ENCODE results near the gene MACF1.
"Not testable (repeated sequence)": the region's sequence is repeated elsewhere in the genome, so short reads cannot be mapped to it uniquely, and the experiment has no call there.

Gene MACF1

DNA sequence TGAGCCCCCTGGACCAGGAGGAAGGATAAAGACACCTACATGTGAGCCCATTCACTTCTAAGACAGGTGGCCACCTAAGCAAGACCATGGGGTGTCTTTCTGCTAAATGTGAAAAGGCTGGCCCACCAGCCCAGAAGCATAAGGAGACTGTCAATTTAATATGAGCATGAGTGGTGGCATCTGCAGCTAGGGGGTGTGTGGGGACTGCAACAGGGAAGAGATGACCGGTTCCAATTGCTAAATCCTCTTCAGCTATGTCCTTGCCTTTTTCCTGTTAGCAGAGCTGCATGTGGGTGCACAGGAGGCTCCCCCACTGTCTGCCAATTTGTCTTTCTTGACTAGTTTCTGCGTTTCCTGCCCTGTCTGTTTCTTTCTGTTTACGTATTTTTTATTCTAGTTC lies 264.7 kb downstream of the MACF1 start:
- TF ChIP-seq TAF1 (IDR thresholded peaks at IDR 0.05; ENCODE audit: borderline replicate concordance, low read depth, low read length) = no peak
- no peak for TF ChIP-seq POLR2AphosphoS5 (IDR thresholded peaks at IDR 0.05; ENCODE audit: low read depth, low read length)
- no peak for TF ChIP-seq POLR2A (IDR thresholded peaks at IDR 0.05; ENCODE audit: low read depth, low read length)
- DNase-seq (ENCODE audit: insufficient read length) (no peak), FAIRE-seq (no peak)

DNA sequence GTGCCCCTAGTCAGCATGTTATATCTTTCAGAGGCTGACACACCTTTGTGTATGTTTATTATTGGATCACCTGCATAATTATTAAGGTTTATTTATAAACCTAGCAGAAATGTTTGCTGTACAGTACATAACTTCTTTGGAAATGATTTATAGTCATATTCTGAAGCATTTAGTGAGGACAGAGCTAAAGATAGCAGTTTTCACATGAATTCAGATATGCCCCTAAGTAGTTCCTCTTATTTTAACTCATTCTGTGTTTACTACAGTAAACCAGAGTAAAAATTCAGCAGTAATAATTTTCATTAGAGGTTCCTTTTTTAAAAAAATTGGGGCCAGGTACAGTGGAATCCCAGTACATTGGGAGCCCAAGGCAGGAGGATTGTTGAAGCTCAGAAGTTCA lies 265.5 kb downstream of the MACF1 start:
- TF ChIP-seq POLR2AphosphoS5 (IDR thresholded peaks at IDR 0.05; ENCODE audit: low read depth, low read length) (no peak), TAF1 (IDR thresholded peaks at IDR 0.05; ENCODE audit: borderline replicate concordance, low read depth, low read length) (no peak), POLR2A (IDR thresholded peaks at IDR 0.05; ENCODE audit: low read depth, low read length) (no peak)
- FAIRE-seq (no peak), DNase-seq (ENCODE audit: insufficient read length) (no peak)

DNA sequence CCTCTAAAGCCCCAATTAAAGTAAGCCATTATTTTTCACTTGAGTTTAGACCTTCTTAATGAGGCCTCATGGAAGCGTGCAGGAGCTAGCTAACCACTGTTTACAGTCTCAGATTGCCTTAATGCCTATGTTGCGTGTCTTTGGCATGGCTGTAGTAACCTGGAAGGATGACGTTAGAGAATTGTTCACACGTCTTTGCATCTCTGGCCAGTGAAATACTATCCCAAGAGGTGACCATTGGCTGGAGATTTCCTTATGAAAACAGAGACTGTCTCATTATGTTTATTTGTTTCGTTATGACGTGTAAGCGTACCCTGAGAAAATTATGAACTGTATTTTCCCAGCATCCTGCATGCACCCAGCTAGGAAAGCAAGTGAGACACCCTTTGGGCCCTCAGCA lies 268.3 kb downstream of the MACF1 start:
- TF ChIP-seq POLR2AphosphoS5 (IDR thresholded peaks at IDR 0.05; ENCODE audit: low read depth, low read length) = no peak
- no peak for TF ChIP-seq TAF1 (IDR thresholded peaks at IDR 0.05; ENCODE audit: borderline replicate concordance, low read depth, low read length)
- TF ChIP-seq POLR2A (IDR thresholded peaks at IDR 0.05; ENCODE audit: low read depth, low read length) = no peak
- DNase-seq (ENCODE audit: insufficient read length) = no peak
- FAIRE-seq = no peak

DNA sequence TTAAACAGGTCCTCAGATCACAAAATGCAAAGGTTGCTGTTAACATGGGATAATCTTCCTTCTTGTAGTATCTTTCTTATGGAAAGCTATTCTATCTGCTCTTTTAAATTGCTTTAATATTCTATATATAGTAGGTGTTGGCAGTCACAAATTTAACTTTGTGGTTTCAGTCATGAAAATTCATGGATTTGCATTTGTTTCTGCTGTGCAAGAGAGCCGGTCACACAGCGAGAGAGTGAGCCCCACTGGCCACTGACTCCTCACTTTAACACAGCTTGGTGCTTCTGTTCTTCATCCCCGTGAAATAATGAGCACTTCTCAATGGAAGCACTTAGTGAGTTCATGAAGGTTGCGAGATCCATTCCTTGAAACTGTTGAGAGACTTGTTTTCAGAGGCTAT lies 268.8 kb downstream of the MACF1 start:
- no peak for DNase-seq (ENCODE audit: insufficient read length)
- no peak for FAIRE-seq
- TF ChIP-seq POLR2AphosphoS5 (IDR thresholded peaks at IDR 0.05; ENCODE audit: low read depth, low read length) (no peak), POLR2A (IDR thresholded peaks at IDR 0.05; ENCODE audit: low read depth, low read length) (no peak), TAF1 (IDR thresholded peaks at IDR 0.05; ENCODE audit: borderline replicate concordance, low read depth, low read length) (no peak)

DNA sequence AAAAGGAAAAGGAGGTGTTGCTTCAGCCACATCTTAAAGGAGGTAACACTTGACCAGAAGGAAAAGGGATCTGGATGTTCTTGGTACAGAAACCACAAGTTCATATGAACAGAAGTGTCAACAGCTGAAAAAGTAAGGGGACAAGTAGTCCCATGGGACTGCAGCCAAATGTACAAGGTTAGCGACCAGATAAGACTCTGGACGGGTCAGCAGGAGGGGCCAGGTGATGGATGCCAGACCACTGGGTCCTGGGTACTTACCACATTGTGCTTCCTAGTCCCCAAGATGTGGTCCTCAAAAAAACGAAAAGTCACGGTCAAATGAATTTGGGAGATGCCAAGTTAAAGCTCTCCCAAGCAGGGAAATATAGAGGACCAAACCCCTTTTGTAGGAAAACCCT lies 270.3 kb downstream of the MACF1 start:
- FAIRE-seq = no peak
- no peak for DNase-seq (ENCODE audit: insufficient read length)
- no peak for TF ChIP-seq TAF1 (IDR thresholded peaks at IDR 0.05; ENCODE audit: borderline replicate concordance, low read depth, low read length)
- no peak for TF ChIP-seq POLR2A (IDR thresholded peaks at IDR 0.05; ENCODE audit: low read depth, low read length)
- TF ChIP-seq POLR2AphosphoS5 (IDR thresholded peaks at IDR 0.05; ENCODE audit: low read depth, low read length) = no peak

DNA sequence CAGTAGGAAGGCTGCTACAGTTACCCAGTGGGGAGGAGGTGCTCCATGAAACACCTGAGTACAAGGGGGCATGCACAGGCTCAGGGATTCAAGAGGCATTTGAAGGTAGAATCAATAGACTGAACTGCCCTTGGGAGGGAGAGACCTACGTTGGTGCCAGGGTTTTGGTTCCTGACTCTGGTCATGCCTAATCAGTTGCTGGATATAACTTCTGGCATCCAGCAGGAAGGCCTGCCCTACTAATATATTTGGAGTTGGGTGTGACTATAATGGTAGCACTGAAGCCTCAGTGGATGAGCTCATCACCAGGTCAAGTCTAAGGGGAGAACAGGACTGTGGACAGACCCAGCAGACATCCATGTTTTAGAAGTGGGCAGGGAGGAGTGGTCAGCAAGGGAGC lies 271.1 kb downstream of the MACF1 start:
- peak; percentile 30 for FAIRE-seq
- DNase-seq (ENCODE audit: insufficient read length) = not testable (repeated sequence)

DNA sequence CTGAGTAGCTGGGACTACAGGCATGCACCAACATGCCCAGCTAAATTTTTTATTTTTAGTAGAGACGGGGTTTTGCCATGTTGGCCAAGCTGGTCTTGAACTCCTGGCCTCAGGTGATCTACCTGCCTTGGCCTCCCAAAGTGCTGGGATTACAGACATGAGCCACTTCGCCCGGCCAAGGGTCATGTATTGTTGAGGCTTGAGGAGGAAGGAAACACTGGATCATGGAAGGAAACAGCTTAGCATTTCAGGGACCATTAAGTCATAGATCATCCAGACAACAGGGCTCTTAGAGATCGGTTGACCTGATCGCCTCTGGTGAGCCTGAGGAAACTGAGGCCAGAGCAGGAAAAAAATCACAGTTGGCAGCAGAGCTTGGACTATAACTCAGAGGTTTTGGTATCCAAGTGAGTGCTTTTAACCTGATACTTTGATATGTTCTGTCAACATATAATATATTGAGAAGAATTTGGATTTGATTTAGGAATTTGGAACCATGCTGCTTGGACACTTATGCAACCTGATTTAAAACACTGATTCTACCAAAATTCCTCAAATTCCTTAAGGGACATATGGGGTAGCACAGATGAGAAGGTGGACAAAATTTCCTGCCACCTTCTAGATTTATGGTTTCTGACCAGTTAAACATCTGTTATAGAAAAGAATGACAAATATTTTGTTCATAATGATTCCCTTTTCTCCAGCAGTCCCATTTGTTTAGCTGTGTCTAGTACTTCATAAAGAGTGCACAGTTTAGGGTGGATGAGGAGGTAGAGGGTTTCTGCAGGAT lies 273.8 kb downstream of the MACF1 start:
- DNase-seq (ENCODE audit: insufficient read length) = no peak
- no peak for FAIRE-seq
- no peak for TF ChIP-seq TAF1 (IDR thresholded peaks at IDR 0.05; ENCODE audit: borderline replicate concordance, low read depth, low read length)
- TF ChIP-seq POLR2A (IDR thresholded peaks at IDR 0.05; ENCODE audit: low read depth, low read length) = no peak

DNA sequence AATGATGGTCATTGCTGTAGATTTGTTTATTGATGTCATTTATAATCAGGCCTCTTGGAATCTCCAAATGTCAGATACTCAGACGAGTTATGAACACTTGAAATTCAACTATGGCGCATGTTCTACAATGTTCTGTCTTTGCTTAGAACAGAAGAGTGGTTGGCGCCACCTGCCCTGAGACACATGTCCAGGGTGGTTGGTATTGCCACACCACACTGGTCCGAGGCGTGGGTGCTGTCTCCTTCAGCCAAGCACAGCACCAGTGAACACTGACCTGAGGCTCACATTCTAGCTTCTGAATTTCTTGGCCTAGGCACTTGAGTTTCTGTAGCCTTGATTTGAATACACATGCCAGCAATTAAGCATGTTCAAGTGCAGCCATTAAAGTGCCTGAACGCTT lies 276.8 kb downstream of the MACF1 start:
- FAIRE-seq (no peak), DNase-seq (ENCODE audit: insufficient read length) (no peak)
- TF ChIP-seq POLR2A (IDR thresholded peaks at IDR 0.05; ENCODE audit: low read depth, low read length) (no peak), TAF1 (IDR thresholded peaks at IDR 0.05; ENCODE audit: borderline replicate concordance, low read depth, low read length) (no peak), POLR2AphosphoS5 (IDR thresholded peaks at IDR 0.05; ENCODE audit: low read depth, low read length) (no peak)

DNA sequence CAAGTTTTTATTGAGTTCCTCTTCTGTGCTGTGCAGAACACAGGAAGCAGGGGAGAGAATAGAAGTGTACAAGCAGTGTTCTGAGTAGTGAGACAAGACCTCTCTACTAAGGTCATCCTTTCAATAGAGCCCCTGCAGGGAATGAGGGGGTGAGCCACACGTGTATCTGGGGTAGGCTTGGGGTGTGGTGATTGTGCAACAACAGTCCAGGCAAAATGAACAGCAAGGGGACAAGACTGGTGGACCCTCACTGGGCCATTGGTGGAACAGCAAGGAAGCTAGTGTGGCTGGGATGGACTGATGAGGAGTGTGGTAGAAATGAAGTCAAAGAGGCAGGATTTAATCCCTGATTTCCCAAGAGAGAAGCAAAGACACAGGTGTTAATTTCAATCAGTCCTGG lies 278.8 kb downstream of the MACF1 start:
- no peak for TF ChIP-seq POLR2A (IDR thresholded peaks at IDR 0.05; ENCODE audit: low read depth, low read length)
- TF ChIP-seq POLR2AphosphoS5 (IDR thresholded peaks at IDR 0.05; ENCODE audit: low read depth, low read length) = no peak
- TF ChIP-seq TAF1 (IDR thresholded peaks at IDR 0.05; ENCODE audit: borderline replicate concordance, low read depth, low read length) = no peak
- DNase-seq (ENCODE audit: insufficient read length) = no peak
- FAIRE-seq = no peak

DNA sequence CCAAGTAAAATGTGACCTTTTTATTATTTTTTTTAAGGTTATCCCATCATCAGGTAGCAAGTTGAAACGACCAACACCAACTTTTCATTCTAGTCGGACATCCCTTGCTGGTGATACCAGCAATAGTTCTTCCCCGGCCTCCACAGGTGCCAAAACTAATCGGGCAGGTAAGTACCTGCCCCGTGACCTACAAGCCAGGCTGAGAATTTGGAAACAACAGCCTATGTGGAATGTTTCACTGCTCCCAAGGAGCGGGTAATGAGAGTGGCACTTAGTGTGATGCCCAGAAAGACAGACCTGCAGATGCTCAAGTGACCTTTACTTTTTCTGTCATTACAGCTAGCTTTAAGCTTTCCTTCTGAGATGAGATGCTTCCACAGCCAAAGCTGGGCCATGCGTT lies 280.1 kb downstream of the MACF1 start:
- no peak for DNase-seq (ENCODE audit: insufficient read length)
- TF ChIP-seq POLR2AphosphoS5 (IDR thresholded peaks at IDR 0.05; ENCODE audit: low read depth, low read length) = no peak
- no peak for TF ChIP-seq TAF1 (IDR thresholded peaks at IDR 0.05; ENCODE audit: borderline replicate concordance, low read depth, low read length)
- TF ChIP-seq POLR2A (IDR thresholded peaks at IDR 0.05; ENCODE audit: low read depth, low read length) = no peak
- FAIRE-seq = no peak

DNA sequence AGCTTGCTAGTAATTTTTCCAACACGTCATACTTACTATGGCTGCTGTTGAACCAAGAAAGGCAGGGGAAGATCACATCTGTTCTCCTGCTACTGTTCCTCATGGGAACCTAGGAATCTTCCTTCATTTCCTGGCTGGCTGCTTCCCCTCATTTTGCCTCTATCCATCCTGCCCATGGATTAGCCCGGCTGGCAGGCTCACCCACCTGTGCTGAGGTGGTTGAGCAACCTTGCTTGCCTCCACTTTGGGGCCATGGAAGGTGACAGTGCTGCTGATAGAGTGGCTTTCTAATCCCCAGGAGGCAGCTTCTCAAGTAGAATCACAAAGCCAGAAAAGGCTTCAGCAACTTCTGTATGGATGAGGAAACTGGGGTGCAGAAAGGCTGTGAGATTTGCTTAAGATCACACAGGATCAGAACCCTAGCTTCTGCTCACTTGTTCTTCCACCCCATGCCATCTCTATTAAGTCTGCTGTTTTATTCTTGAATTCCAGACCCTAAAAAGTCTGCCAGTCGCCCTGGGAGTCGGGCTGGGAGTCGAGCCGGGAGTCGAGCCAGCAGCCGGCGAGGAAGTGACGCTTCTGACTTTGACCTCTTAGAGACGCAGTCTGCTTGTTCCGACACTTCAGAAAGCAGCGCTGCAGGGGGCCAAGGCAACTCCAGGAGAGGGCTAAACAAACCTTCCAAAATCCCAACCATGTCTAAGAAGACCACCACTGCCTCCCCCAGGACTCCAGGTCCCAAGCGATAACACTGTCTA lies 280.7 kb downstream of the MACF1 start:
- DNase-seq (ENCODE audit: insufficient read length) = no peak
- TF ChIP-seq POLR2A (IDR thresholded peaks at IDR 0.05; ENCODE audit: low read depth, low read length) (no peak), POLR2AphosphoS5 (IDR thresholded peaks at IDR 0.05; ENCODE audit: low read depth, low read length) (no peak), TAF1 (IDR thresholded peaks at IDR 0.05; ENCODE audit: borderline replicate concordance, low read depth, low read length) (no peak)
- FAIRE-seq = no peak

DNA sequence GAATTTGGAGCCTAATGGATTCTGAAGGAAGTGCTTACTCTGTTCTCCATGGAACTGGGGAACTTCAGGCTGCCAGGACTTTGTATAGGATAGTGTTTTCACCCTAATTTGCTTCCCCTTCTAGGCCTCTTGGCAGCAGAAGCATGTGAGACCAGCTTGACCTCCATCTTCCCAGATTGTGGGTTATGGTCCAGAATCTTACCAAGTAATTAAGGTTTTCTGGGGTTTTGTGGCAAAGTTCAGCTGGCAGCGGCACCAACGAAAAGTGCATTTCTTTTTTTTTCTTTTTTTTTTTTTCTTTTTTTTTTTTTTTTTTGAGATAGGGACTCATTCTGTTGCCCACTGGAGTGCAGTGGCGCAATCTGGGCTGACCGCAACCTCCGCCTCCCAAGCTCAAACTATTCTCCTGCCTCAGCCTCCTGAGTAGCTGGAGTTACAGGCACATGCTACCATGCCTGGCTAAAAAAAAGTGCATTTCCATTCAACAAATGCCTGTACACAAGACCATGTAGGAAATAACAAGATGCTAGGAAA lies 283.6 kb downstream of the MACF1 start:
- TF ChIP-seq POLR2AphosphoS5 (IDR thresholded peaks at IDR 0.05; ENCODE audit: low read depth, low read length) = no peak
- TF ChIP-seq POLR2A (IDR thresholded peaks at IDR 0.05; ENCODE audit: low read depth, low read length) = no peak
- no peak for TF ChIP-seq TAF1 (IDR thresholded peaks at IDR 0.05; ENCODE audit: borderline replicate concordance, low read depth, low read length)
- no peak for FAIRE-seq
- DNase-seq (ENCODE audit: insufficient read length) = no peak
